IMR-90 (cell line): ENCODE data around the gene WNT7B.

Experiments used
- CEBPB ChIP-seq: IDR thresholded peaks from 2 replicates; pipeline ENCODE4 v1.6.1; 2012; ENCODE audit warnings: low read depth, low read length, improper control_type of control experiment
- FOS ChIP-seq: fragments of 150-350 bp; IDR thresholded peaks from 2 replicates; pipeline ENCODE4 v1.6.1; 2016; ENCODE audit warnings: low read depth, low read length
- MAZ ChIP-seq: IDR thresholded peaks from 2 replicates; pipeline ENCODE4 v1.6.1; 2012; ENCODE audit warnings: low read depth, mild to moderate bottlenecking, low read length, improper control_type of control experiment, moderate library complexity, borderline replicate concordance
- MXI1 ChIP-seq: IDR thresholded peaks from 2 replicates; pipeline ENCODE4 v1.6.1; 2012; ENCODE audit warnings: low read depth, mild to moderate bottlenecking, low read length, moderate library complexity, borderline replicate concordance
- POLR2A ChIP-seq: IDR thresholded peaks from 2 replicates; pipeline ENCODE4 v1.6.1; 2012; ENCODE audit warnings: mild to moderate bottlenecking, low read depth, low read length
- RCOR1 ChIP-seq: IDR thresholded peaks from 2 replicates; pipeline ENCODE4 v1.6.1; 2012; ENCODE audit warnings: mild to moderate bottlenecking, low read length, improper control_type of control experiment; ENCODE audit not compliant: insufficient replicate concordance
- TF ChIP-seq, protein P1 (sequence below): conservative IDR thresholded peaks from 2 replicates; pipeline ENCODE4 v1.5.1; 2012; ENCODE audit warnings: mild to moderate bottlenecking, low read depth, low read length, improper control_type of control experiment

DNA sequence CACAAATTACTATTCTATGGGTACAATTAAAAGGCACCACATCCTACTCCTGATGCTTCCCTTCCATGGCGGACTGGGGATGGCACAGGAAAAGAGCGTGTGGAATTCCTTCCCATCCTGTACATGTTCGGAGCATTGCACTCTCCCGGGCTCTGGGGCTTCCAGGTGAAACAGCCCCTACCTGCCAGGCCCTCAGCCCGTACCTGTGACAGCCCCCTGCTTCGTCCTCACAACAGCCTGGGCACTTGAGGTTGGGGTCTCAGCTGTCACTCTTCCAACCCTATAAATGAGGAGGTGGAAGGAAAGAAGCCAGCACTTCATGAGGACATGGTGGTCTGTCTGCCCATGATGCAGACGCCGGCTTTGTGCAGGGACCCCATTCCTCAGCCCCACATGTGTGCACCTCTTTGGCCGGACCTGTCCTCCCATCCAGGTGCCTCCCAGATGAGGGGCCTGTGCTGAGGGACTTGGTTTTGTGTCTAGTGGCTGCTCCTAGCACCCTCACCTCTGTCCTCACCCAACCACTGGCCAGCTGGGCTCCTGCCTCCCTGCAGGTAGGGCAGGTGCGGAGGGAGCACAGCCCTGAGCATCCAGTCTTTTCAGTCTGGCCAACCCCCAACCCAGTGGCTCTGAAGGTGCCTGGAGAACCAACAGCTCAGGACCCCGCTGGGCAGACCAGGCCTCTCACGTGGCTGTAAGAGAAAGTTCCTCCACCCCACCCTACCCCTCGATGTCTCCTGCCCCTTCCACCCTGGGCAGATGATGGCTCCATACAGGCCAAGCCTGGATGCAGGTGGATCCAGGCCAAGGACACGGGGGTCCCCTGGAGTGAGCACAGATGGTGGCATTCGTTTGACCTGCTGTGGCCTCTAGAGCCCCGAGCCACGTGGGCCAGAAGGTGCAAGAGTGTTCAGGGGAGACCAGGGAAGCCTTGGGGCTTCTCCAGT, 23.4 kb upstream of the WNT7B start:
- TF ChIP-seq, protein P1, sequence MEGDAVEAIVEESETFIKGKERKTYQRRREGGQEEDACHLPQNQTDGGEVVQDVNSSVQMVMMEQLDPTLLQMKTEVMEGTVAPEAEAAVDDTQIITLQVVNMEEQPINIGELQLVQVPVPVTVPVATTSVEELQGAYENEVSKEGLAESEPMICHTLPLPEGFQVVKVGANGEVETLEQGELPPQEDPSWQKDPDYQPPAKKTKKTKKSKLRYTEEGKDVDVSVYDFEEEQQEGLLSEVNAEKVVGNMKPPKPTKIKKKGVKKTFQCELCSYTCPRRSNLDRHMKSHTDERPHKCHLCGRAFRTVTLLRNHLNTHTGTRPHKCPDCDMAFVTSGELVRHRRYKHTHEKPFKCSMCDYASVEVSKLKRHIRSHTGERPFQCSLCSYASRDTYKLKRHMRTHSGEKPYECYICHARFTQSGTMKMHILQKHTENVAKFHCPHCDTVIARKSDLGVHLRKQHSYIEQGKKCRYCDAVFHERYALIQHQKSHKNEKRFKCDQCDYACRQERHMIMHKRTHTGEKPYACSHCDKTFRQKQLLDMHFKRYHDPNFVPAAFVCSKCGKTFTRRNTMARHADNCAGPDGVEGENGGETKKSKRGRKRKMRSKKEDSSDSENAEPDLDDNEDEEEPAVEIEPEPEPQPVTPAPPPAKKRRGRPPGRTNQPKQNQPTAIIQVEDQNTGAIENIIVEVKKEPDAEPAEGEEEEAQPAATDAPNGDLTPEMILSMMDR, result no peak
- TF ChIP-seq RCOR1 (no peak), FOS (no peak), POLR2A (no peak), MXI1 (no peak), MAZ (no peak), CEBPB (no peak)
